Psoas muscle (tissue), 8 donors: Measurements from ENCODE around the gene DMPK. TPM values are rescaled to one million over a fixed set of nuclear protein-coding genes. Genes with fewer than 3 reads are reported as not detected.
"Not testable (repeated sequence)": the region's sequence is repeated elsewhere in the genome, so short reads cannot be mapped to it uniquely, and the experiment has no call there.

Experiments
- ATAC-seq, 4 donors: fragments of 200-7000 bp; cut with Tn5 transposase; one replicate each; pipeline ENCODE4 v1.9.1; 2020; ENCODE audit warnings: moderate library complexity in 3 of 4, mild to moderate bottlenecking in 2 of 4
- DNase-seq, 2 donors: peaks; one replicate each; pipeline ENCODE4 v3.0.0-alpha.2; 2020
- H3K27ac ChIP-seq: fragments of 200-600 bp; one replicate; pipeline ENCODE4 v1.8.0; 2022
- H3K27me3 ChIP-seq, 3 donors: fragments of 200-600 bp in 1 of 3; one replicate each; pipeline versions ENCODE4 v1.6.1 to v1.8.0; 2013 to 2022; ENCODE audit warnings: low read length in 2 of 3, mild to moderate bottlenecking in 2 of 3, moderate library complexity in 1 of 3; ENCODE audit not compliant: insufficient read depth in 3 of 3
- H3K36me3 ChIP-seq, 2 donors: fragments of 200-600 bp in 1 of 2; one replicate each; pipeline versions ENCODE4 v1.6.1 to v1.8.0; 2013 to 2022; ENCODE audit warnings: low read depth in 1 of 2, mild to moderate bottlenecking in 1 of 2, moderate library complexity in 1 of 2; ENCODE audit not compliant: insufficient read depth in 1 of 2
- H3K4me1 ChIP-seq: fragments of 200-600 bp; one replicate; pipeline ENCODE4 v1.8.0; 2022
- H3K4me3 ChIP-seq: fragments of 200-600 bp; one replicate; pipeline ENCODE4 v1.8.0; 2022; ENCODE audit warnings: mild to moderate bottlenecking
- H3K9me3 ChIP-seq: fragments of 200-600 bp; one replicate; pipeline ENCODE4 v1.8.0; 2022
- WGBS, 3 donors: extraction: QIAGEN DNeasy Blood & Tissue Kit; methylation state at CpG; one replicate each; pipeline versions ENCODE4 v1.1.6 to v1.1.7; 2013; 5-methylcytosine and 5-hydroxymethylcytosine counted together
- intact Hi-C, 2 donors: fragments of 100-400 bp; cut with DNase I; formaldehyde crosslinking; loops; one replicate each; pipeline versions ENCODE4 v1.11.0 to v1.14.2; 2022
- polyA plus RNA-seq, 3 donors: library from polyadenylated mRNA; stranded (reverse); fragments of 200-250 nt; gene quantifications; one replicate each; pipeline ENCODE4 v1.2.3, GENCODE V29; 2013
- total RNA-seq, 4 donors: library from RNA; stranded (reverse); fragmentation: NEBNext Ultra II Directional in 2 of 4; extraction: Animal tissue kit (Norgen Biotek cat#: 25700) in 2 of 4; gene quantifications; one replicate each; pipeline versions ENCODE4 v1.2.1 to v1.2.4, GENCODE V29; 2021 to 2023
- TF ChIP-seq, protein P1 (sequence below): fragments of 200-600 bp; IDR thresholded peaks from one replicate; pipeline ENCODE4 v1.8.0; 2022; ENCODE audit warnings: antibody characterized with exemption
- donor health status: healthy with polysubstance abuse.
- donor health status: DM: no; HTN: no; CAD: no; lungs with moderate emphysema.
- donor health status: Bipolar disorder and iron deficiency.
- donor health status: healthy.
- donor health status: DM: yes; HTN: yes; CAD: no.
- donor health status: DM: no; HTN: no; CAD: no.
- donor health status: DM: no; HTN: no; CAD: no.
- donor health status: DM: yes; HTN: yes; CAD: no.

The DMPK gene
- total and polyA plus RNA-seq, 7 donors = 53.0 to 617 (median 132) TPM

DNA sequence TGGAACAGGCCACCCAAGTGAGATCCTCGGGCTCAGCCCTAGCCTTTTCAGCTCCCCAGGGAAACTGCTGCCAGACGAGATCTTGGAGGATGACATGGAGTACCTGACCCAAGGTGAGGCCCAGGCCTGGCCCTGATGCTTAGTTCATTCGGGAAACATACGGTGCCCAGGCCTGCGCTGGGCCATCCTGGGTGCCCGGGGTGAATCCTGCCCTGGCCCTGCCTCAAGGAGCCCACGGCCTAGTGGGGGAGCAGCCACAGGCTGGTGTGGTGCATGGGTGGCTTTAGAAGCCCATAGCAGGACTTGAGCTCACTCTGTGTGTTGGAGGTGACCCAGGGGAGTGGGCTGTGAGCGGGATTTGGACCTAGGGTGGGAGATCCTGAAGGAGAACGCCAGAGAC is 23.4 kb downstream of the DMPK start:
- ATAC-seq = no peak
- 78 to 87% (median 78%) methylated on average over 9 of the region's 9 CpGs for WGBS, 3 donors
- H3K4me3 ChIP-seq = no peak overlapping the region
- no peaks in the 10 kb centered on the region for H3K27me3 ChIP-seq
- H3K4me1 ChIP-seq = peaks cover 2% of the 10 kb centered on the region
- intact Hi-C loops = no loop called here
- H3K36me3 ChIP-seq = no peaks in the 10 kb centered on the region
- TF ChIP-seq, protein P1, sequence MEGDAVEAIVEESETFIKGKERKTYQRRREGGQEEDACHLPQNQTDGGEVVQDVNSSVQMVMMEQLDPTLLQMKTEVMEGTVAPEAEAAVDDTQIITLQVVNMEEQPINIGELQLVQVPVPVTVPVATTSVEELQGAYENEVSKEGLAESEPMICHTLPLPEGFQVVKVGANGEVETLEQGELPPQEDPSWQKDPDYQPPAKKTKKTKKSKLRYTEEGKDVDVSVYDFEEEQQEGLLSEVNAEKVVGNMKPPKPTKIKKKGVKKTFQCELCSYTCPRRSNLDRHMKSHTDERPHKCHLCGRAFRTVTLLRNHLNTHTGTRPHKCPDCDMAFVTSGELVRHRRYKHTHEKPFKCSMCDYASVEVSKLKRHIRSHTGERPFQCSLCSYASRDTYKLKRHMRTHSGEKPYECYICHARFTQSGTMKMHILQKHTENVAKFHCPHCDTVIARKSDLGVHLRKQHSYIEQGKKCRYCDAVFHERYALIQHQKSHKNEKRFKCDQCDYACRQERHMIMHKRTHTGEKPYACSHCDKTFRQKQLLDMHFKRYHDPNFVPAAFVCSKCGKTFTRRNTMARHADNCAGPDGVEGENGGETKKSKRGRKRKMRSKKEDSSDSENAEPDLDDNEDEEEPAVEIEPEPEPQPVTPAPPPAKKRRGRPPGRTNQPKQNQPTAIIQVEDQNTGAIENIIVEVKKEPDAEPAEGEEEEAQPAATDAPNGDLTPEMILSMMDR = no peak
- DNase-seq = no peak
- H3K9me3 ChIP-seq = no peaks in the 10 kb centered on the region
- no peak overlapping the region for H3K27ac ChIP-seq

DNA sequence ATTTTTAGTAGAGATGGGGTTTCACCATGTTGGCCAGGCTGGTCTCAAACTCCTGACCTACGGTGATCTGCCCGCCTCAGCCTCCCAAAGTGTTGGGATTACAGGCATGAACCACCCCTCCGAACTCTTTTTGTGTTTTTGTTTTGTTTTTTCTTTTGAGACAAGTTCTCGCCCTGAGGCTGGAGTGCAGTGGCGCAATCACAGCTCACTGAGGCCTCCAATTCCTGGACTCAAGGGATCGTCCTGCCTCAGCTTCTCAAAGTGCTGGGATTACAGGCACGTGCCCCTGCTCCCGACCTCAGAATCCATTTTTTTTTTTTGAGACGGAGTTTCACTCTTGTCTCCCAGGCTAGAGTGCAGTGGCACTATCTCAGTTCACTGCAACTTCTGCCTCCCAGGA is 24.6 kb downstream of the DMPK start:
- H3K36me3 ChIP-seq = no peaks in the 10 kb centered on the region
- ATAC-seq (no peak), DNase-seq (no peak)
- TF ChIP-seq, protein P1 = no peak
- no peak overlapping the region for H3K4me3 ChIP-seq
- intact Hi-C loops = no loop called here
- H3K27ac ChIP-seq = no peak overlapping the region
- H3K9me3 ChIP-seq = no peaks in the 10 kb centered on the region
- WGBS, 3 donors = 78 to 82% (median 80%) methylated on average over 9 of the region's 9 CpGs
- no peaks in the 10 kb centered on the region for H3K4me1 ChIP-seq
- no peaks in the 10 kb centered on the region for H3K27me3 ChIP-seq

- TF ChIP-seq, protein P1 = no peak
- intact Hi-C loops = no loop called here
- Histone ChIP-seq H3K27me3 (no peaks in the 10 kb centered on the region), H3K4me3 (no peak overlapping the region), H3K36me3 (no peaks in the 10 kb centered on the region), H3K4me1 (no peaks in the 10 kb centered on the region), H3K9me3 (no peaks in the 10 kb centered on the region), H3K27ac (no peak overlapping the region)
- no peak for DNase-seq
- no peak for ATAC-seq
- WGBS, 3 donors = 91 to 97% (median 92%) methylated on average over 8 of the region's 8 CpGs
These were observed 28.0 kb downstream of the DMPK start for GRCh38 chr19:45754323-45754722.

DNA sequence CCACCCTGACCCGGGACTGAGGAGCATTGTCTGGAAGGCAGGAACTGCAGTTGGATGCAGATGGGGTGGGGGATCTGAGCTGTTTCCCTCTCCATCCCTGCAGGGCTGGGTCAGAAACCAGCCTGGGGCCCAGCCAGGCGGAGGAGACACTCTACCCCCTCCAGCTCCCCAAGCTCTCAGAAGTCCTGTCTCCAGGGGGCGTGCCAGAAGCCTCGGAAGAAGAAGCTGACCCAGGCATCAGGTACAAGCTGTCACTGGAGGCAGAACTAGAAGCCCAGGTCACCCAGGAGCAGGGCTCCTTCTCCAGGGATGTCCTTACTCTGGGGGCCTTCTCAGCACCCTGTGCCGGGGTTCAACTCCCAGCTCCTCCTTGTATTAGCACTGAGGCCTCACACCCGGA is 28.7 kb downstream of the DMPK start:
- TF ChIP-seq, protein P1 = no peak
- WGBS, 3 donors = 69 to 71% (median 70%) methylated on average over 6 of the region's 6 CpGs
- Histone ChIP-seq H3K27me3 (no peaks in the 10 kb centered on the region), H3K9me3 (no peaks in the 10 kb centered on the region), H3K4me3 (no peak overlapping the region), H3K4me1 (no peaks in the 10 kb centered on the region), H3K27ac (no peak overlapping the region), H3K36me3 (no peaks in the 10 kb centered on the region)
- ATAC-seq = no peak
- intact Hi-C loops = no loop called here
- DNase-seq = no peak

DNA sequence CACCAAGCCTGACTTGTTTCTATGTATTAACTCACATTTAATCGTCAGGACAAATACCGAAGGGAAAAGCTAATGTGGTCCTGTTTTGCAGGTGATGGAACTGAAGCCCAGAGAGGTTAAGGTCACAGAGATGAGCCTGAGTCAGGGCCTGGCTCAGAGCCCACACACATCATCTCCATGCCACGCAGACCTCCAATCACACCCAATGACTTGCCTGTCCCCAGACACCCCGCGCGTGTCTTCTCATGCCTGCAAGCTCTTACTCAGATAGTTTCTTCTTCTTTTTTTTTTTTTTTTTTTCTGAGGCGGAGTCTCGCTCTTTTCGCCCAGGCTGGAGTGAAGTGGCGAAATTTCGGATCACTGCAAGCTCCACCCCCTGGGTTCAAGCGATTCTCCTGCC is 29.7 kb downstream of the DMPK start:
- Histone ChIP-seq H3K27me3 (no peaks in the 10 kb centered on the region), H3K4me3 (no peak overlapping the region), H3K27ac (no peak overlapping the region), H3K36me3 (no peaks in the 10 kb centered on the region), H3K9me3 (no peaks in the 10 kb centered on the region), H3K4me1 (no peaks in the 10 kb centered on the region)
- DNase-seq (no peak), ATAC-seq (no peak)
- intact Hi-C loops = no loop called here
- TF ChIP-seq, protein P1 = no peak
- 93 to 94% (median 93%) methylated on average over 12 of the region's 12 CpGs for WGBS, 3 donors

- DNase-seq, H3K4me3 ChIP-seq, H3K27ac ChIP-seq, H3K9me3 ChIP-seq, H3K36me3 ChIP-seq, H3K4me1 ChIP-seq, intact Hi-C loops, ATAC-seq, H3K27me3 ChIP-seq: not testable (repeated sequence)
- WGBS, 3 donors = 88 to 89% (median 89%) methylated on average over 10 of the region's 10 CpGs
These were observed 30.8 kb downstream of the DMPK start for GRCh38 chr19:45751483-45751882.
